Suprapubic skin (tissue), 4 donors: ENCODE data around the gene SLC26A9.

ENCODE experiments used
- CTCF ChIP-seq, 2 donors: fragments of 200-600 bp in 1 of 2; fragments of 450-650 bp in 1 of 2; sonication (generic) in 1 of 2; IDR thresholded peaks; one replicate each; pipeline ENCODE4 v1.5.1; 2016 to 2019; ENCODE audit warnings: antibody characterized with exemption in 2 of 2, mild to moderate bottlenecking in 1 of 2, moderate library complexity in 1 of 2
- EP300 ChIP-seq: sonication (generic); formaldehyde crosslinking; IDR thresholded peaks from one replicate; pipeline ENCODE4 v1.6.1; 2017; ENCODE audit warnings: antibody characterized with exemption
- POLR2A ChIP-seq, 2 donors: fragments of 450-650 bp; IDR thresholded peaks; one replicate each; pipeline ENCODE4 v1.6.1; 2017; ENCODE audit warnings: antibody characterized with exemption in 2 of 2, mild to moderate bottlenecking in 2 of 2, moderate library complexity in 2 of 2
- POLR2AphosphoS5 ChIP-seq, 3 donors: sonication (generic); formaldehyde crosslinking; IDR thresholded peaks; one replicate each; pipeline ENCODE4 v1.6.1; 2017; ENCODE audit warnings: antibody characterized with exemption in 3 of 3

- no peak for TF ChIP-seq CTCF (IDR thresholded peaks at IDR 0.05)
- no peak for TF ChIP-seq POLR2A (IDR thresholded peaks at IDR 0.05)
- TF ChIP-seq POLR2AphosphoS5 (IDR thresholded peaks at IDR 0.05) = no peak
- TF ChIP-seq EP300 = no peak
These were observed 9.3 kb downstream of the SLC26A9 start for GRCh38 chr1:205933671-205934618.
